Pancreas (tissue), 10 donors: ENCODE results near the gene CYTL1. TPM values are rescaled to one million over a fixed set of nuclear protein-coding genes. Genes with fewer than 3 reads are reported as not detected.
A peak's percentile ranks its signal among the peaks of the same experiment; 100 is the strongest.
"Not testable (repeated sequence)": the region's sequence is repeated elsewhere in the genome, so short reads cannot be mapped to it uniquely, and the experiment has no call there.

Experiments
- ATAC-seq, 4 donors: fragments of 200-7000 bp; cut with Tn5 transposase; one replicate each; pipeline versions ENCODE4 v1.8.0 to v1.9.1; 2020; ENCODE audit warnings: mild to moderate bottlenecking in 4 of 4, moderate library complexity in 4 of 4
- DNase-seq, 6 donors: peaks; one replicate each; pipeline ENCODE4 v3.0.0-alpha.2; 2020
- FAIRE-seq: peaks from 2 replicates; lab custom pipeline; 2012; peaks lifted over from hg19 to GRCh38; lab: Jason Lieb, UNC
- H3K27ac ChIP-seq, 4 donors: fragments of 200-600 bp; sonication (generic); 1 replicate in 3 of 4; 2 replicates in 1 of 4; pipeline versions ENCODE4 v1.5.0 to v1.8.0; 2020
- H3K27me3 ChIP-seq, 4 donors: fragments of 200-600 bp; one replicate each; pipeline ENCODE4 v1.8.0; 2021
- H3K36me3 ChIP-seq, 3 donors: fragments of 200-600 bp; sonication (generic) in 1 of 3; one replicate each; pipeline versions ENCODE4 v1.5.0 to v1.8.0; 2020 to 2021
- H3K4me1 ChIP-seq, 3 donors: fragments of 200-600 bp; one replicate each; pipeline ENCODE4 v1.8.0; 2021
- H3K4me3 ChIP-seq, 4 donors: fragments of 200-600 bp; sonication (generic) in 2 of 4; one replicate each; pipeline versions ENCODE4 v1.5.0 to v1.8.0; 2020 to 2021
- H3K9me3 ChIP-seq, 4 donors: fragments of 200-600 bp; one replicate each; pipeline ENCODE4 v1.8.0; 2021
- WGBS, 2 donors: extraction: QIAGEN DNeasy Blood & Tissue Kit; methylation state at CpG; one replicate each; pipeline ENCODE4 v1.1.7; 2013; 5-methylcytosine and 5-hydroxymethylcytosine counted together
- intact Hi-C, 3 donors: fragments of 100-400 bp; cut with DNase I; formaldehyde crosslinking; loops; one replicate each; pipeline versions ENCODE4 v1.11.1 to v1.14.2; 2022
- polyA plus RNA-seq, 2 donors: library from polyadenylated mRNA; stranded (reverse); fragments of 200-250 nt; gene quantifications; one replicate each; pipeline ENCODE4 v1.2.3, GENCODE V29; 2013
- total RNA-seq, 6 donors: library from RNA; stranded (reverse); fragmentation: NEBNext Ultra II Directional in 4 of 6; extraction: Animal tissue kit (Norgen Biotek cat#: 25700) in 4 of 6; gene quantifications; one replicate each; pipeline versions ENCODE4 v1.2.1 to v1.2.4, GENCODE V29; 2021 to 2023
- TF ChIP-seq, protein P1 (sequence below), 4 donors: fragments of 200-600 bp; sonication (generic) in 3 of 4; IDR thresholded peaks; one replicate each; pipeline versions ENCODE4 v1.5.0 to v1.8.0; 2021; ENCODE audit warnings: antibody characterized with exemption in 4 of 4
- donor health status: healthy with polysubstance abuse.
- donor health status: DM: no; HTN: no; CAD: no; lungs with moderate emphysema.
- donor health status: DM: no; HTN: no; CAD: no.
- donor health status: control.
- donor health status: control.
- donor health status: Bipolar disorder and iron deficiency.
- donor health status: DM: yes; HTN: yes; CAD: no.
- donor health status: DM: no; HTN: no; CAD: no.
- donor health status: DM: no; HTN: no; CAD: no.
- donor health status: DM: yes; HTN: yes; CAD: no.

The CYTL1 gene, protein sequence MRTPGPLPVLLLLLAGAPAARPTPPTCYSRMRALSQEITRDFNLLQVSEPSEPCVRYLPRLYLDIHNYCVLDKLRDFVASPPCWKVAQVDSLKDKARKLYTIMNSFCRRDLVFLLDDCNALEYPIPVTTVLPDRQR
- under 1 TPM; 0.19 to 0.70 (median 0.46) TPM for total RNA-seq
- polyA plus RNA-seq: under 1 TPM; 0.23 to 0.35 TPM

DNA sequence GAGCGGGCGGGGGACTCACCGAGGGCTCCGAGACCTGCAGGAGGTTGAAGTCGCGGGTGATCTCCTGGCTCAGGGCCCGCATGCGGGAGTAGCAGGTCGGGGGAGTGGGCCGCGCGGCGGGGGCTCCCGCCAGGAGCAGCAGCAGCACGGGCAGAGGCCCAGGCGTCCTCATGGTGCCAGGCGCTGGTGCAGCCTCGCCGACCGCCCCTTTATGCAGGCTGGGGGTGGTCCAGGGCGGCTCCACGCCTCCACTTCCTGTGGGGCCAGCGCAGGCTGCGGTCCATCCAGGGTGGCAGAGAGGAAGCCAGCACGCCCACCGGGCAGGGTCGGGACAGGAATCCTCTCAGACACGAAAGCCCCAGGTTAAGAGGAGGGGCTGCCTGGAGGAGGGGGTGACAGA lies at the start of gene CYTL1:
Gene CYTL1 (minus strand): TSS at position 185 of the 400 bp plus-strand sequence. CDS start 13 bp downstream, at position 172.
- no peak within 1 kb of the TSS for H3K4me3 ChIP-seq
- intact Hi-C loops: no loop called here
- ATAC-seq: no peak
- H3K9me3 ChIP-seq: no peaks in the 10 kb centered on the region
- no peak for FAIRE-seq
- no peaks in the 10 kb centered on the region for H3K36me3 ChIP-seq
- H3K27ac ChIP-seq: no peak within 1 kb of the TSS
- peak in 1 of 6 donors; percentile 25 for DNase-seq
- TF ChIP-seq, protein P1, sequence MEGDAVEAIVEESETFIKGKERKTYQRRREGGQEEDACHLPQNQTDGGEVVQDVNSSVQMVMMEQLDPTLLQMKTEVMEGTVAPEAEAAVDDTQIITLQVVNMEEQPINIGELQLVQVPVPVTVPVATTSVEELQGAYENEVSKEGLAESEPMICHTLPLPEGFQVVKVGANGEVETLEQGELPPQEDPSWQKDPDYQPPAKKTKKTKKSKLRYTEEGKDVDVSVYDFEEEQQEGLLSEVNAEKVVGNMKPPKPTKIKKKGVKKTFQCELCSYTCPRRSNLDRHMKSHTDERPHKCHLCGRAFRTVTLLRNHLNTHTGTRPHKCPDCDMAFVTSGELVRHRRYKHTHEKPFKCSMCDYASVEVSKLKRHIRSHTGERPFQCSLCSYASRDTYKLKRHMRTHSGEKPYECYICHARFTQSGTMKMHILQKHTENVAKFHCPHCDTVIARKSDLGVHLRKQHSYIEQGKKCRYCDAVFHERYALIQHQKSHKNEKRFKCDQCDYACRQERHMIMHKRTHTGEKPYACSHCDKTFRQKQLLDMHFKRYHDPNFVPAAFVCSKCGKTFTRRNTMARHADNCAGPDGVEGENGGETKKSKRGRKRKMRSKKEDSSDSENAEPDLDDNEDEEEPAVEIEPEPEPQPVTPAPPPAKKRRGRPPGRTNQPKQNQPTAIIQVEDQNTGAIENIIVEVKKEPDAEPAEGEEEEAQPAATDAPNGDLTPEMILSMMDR (IDR thresholded peaks at IDR 0.05): no peak
- 5 to 10% methylated on average over 26 to 28 of the region's 28 CpGs for WGBS, 2 donors
- H3K4me1 ChIP-seq: no peaks in the 10 kb centered on the region
- peaks cover 0 to 5% (median 2%) of the 10 kb centered on the region in 4 donors for H3K27me3 ChIP-seq

DNA sequence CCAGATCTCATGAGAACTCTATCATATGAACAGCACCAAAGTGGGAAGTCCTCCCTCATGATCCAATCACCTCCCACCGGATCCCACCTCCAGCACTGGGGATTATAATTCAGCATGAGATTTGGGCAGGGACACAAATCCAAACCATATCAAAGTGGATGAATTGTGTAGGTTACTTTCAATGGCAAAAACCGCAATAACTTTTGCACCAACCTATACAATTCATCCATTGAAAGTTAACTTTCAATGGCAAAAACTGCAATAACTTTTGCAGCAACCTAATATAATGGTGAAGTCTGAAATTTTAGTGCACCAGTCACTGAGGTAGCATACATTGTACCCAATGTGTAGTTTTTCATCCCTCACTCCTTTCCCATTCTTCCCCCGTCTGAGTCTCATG lies 48.6 kb upstream of the CYTL1 start:
- ATAC-seq (no peak), DNase-seq (no peak), FAIRE-seq (no peak)
- no peaks in the 10 kb centered on the region for H3K4me1 ChIP-seq
- no peaks in the 10 kb centered on the region for H3K9me3 ChIP-seq
- 81 to 85% methylated on average over 3 of the region's 3 CpGs for WGBS, 2 donors
- no peak overlapping the region for H3K27ac ChIP-seq
- TF ChIP-seq, protein P1 (IDR thresholded peaks at IDR 0.05): no peak
- H3K27me3 ChIP-seq: peaks cover 0 to 3% (median 1%) of the 10 kb centered on the region in 4 donors
- H3K4me3 ChIP-seq: no peak overlapping the region
- no peaks in the 10 kb centered on the region for H3K36me3 ChIP-seq
- intact Hi-C loops: no loop called here

DNA sequence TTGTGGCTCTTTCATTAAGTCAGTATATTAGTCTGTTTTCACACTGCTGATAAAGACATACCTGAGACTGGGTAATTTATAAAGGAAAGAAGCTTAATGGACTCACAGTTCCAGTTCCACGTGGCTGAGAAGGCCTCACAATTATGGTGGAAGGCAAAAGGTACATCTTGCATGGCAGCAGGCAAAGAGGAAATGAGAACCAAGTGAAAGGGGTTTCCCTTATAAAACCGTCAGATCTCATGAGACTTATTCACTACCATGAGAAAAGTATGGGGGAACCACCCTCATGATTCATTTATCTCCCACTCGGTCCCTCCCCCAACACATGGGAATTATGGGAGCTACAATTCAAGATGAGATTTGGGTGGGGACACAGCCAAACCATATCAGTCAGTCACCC lies 47.7 kb upstream of the CYTL1 start:
- ATAC-seq, H3K27me3 ChIP-seq, H3K4me3 ChIP-seq, H3K4me1 ChIP-seq, FAIRE-seq, H3K9me3 ChIP-seq, H3K27ac ChIP-seq, H3K36me3 ChIP-seq, DNase-seq, intact Hi-C loops: not testable (repeated sequence)
- WGBS, 2 donors: 53 to 64% methylated on average over 3 of the region's 3 CpGs

DNA sequence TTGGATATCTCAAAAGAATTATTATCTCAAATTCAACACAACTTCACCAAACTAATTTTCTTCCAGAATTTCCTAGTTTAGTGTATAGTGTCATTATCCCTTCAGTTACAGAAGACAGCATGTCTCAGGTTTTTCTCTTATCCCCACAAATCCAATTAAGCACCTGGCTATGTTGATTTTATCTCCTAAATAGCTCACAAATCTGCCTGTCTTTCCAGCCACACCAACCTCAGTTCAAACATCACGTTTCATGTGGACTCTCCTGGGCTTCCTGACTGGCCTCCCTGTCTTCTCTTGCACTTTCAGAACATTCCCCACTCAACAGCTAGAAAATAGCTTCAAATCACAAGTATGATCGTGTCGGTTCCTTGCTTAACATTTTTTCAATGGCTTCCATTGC lies 46.8 kb upstream of the CYTL1 start:
- no peak for FAIRE-seq

DNA sequence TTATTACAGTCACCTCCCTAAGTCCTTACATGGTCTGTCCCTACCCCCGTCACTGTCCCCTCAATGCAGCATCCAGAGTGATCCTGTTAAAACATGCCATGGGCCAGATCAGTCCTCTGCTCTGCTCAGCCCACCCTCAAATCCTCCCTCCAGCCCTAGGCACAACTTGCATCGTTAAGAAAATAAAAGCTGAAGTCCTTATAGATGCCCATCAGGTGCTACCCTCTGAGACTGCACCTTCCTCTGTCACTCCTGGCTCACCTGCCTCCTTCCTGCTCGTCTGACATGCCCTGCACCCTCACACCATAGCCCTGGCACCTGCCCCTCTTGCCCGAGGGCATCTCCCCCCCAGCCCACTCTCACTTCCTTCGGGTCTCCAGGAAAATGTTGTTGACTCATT lies 36.2 kb upstream of the CYTL1 start:
- TF ChIP-seq, protein P1 (IDR thresholded peaks at IDR 0.05): no peak
- DNase-seq (no peak), ATAC-seq (no peak), FAIRE-seq (no peak)
- H3K4me1 ChIP-seq: peaks cover 0 to 9% (median 4%) of the 10 kb centered on the region in 3 donors
- H3K36me3 ChIP-seq: no peaks in the 10 kb centered on the region
- H3K4me3 ChIP-seq: no peak overlapping the region
- no peaks in the 10 kb centered on the region for H3K9me3 ChIP-seq
- H3K27ac ChIP-seq: no peak overlapping the region
- intact Hi-C loops: loop anchor here in 1 of 3 donors (10.0 kb wide), 1 partner anchor 759 kb away; no protein-coding TSS in a partner anchor
- no peaks in the 10 kb centered on the region for H3K27me3 ChIP-seq
- WGBS, 2 donors: 37 to 43% methylated on average over 5 of the region's 5 CpGs

More for the DNA sequence above, 46.8 kb upstream of the CYTL1 start:
- intact Hi-C loops: no loop called here
- Histone ChIP-seq H3K9me3 (no peaks in the 10 kb centered on the region), H3K27me3 (peaks cover 0 to 3% (median 1%) of the 10 kb centered on the region in 4 donors), H3K36me3 (no peaks in the 10 kb centered on the region), H3K27ac (no peak overlapping the region), H3K4me1 (no peaks in the 10 kb centered on the region), H3K4me3 (no peak overlapping the region)
- 53 to 63% methylated on average over 3 of the region's 3 CpGs for WGBS, 2 donors
- TF ChIP-seq, protein P1 (IDR thresholded peaks at IDR 0.05): no peak
- DNase-seq (no peak), ATAC-seq (no peak)
